Stimulated activated CD8-positive, alpha-beta memory T cell treated with anti-CD3 and anti-CD28 coated beads, Interleukin-12 subunit alpha, Interleukin-12 subunit beta, amount 100 ng/mL, for 4 hours (primary cell): ENCODE data around the gene RPL10.

Experiments
- DNase-seq: peaks from one replicate; pipeline ENCODE4 v3.0.0-alpha.2; 2020; ENCODE audit warnings: low read depth

The RPL10 gene

DNA sequence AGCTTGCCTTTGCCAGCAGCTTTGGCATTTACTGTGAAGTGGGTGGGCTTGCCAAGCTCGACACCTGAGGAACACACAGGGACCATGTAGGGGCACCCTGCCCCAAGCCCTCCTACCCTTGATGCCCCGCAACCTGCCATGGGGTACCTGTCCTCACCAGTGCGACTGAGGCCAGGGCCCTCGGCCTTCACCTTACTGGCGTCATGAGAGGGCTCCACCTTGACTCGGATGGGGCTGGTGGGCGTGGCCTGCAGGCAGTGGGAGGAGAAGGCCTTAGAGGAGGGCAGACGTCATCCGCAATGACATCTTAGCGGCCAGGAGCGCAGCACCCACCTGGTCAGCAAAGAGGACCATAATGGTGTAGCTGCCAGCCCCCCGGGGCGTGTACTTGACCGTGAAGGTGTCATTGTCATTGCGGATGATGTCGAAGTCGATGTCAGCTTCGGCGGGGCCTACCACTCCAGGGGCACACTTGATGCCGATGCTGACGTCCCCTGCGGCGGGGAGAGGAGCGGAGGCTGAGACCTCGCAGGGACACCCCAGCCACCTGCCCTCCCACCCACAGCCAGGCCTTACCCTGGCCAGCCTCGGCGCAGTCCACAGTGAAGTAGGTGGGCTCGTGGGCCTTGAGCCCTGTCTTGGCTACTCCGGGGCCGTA, 36.0 kb upstream of the RPL10 start:
- DNase-seq: no peak

GRCh38 chrX:154363706-154364439, 34.3 kb upstream of the RPL10 start:
- no peak for DNase-seq

DNA sequence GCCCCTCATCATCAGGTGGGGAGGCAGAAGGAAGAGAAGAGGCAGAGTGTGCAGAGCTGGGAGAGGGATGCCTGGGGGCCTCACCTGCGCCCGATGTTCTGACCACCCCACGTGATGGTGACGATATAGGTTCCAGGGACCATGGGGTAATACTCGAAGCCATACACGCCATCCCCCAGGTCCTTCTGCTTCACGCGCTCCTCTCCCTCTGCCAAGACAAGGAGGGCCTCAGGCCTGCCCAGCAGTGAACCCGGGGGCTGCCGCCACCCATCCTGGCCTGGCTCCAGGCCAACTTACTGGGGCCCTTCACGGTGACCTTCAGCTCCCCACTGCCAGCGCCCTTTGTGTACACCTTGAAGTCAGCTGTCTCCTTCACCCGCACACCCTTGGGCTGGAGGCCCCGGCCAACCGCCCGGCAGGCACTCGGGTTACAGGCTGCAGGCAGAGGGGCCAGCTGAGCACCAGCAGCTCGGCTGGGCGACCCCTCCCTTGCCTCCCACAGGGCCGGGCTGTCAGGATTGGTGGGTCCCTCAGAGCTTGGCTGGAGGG, 33.1 kb upstream of the RPL10 start:
- DNase-seq: no peak

- no peak for DNase-seq
These were observed 32.0 kb upstream of the RPL10 start for GRCh38 chrX:154365997-154366665.

DNA sequence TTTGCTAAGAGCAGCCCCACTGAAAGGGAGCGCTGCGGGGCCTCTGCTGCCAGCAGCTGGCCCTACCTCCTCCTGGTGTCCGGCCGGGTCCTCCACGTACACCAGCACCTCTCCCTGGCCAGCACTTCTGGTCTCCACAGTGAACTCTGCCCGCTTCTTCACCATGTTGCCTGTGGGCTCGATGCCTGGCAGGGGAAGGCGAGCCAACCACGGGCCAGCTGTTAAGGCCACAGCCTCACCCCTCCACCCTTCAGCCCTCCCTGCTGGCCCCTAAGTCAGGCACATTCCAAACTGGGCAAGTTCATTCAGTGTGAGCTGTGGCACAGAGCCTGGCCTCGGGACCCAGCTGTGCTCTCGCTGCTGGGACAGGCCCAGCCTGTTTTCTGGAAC, 31.5 kb upstream of the RPL10 start:
- DNase-seq: no peak

DNA sequence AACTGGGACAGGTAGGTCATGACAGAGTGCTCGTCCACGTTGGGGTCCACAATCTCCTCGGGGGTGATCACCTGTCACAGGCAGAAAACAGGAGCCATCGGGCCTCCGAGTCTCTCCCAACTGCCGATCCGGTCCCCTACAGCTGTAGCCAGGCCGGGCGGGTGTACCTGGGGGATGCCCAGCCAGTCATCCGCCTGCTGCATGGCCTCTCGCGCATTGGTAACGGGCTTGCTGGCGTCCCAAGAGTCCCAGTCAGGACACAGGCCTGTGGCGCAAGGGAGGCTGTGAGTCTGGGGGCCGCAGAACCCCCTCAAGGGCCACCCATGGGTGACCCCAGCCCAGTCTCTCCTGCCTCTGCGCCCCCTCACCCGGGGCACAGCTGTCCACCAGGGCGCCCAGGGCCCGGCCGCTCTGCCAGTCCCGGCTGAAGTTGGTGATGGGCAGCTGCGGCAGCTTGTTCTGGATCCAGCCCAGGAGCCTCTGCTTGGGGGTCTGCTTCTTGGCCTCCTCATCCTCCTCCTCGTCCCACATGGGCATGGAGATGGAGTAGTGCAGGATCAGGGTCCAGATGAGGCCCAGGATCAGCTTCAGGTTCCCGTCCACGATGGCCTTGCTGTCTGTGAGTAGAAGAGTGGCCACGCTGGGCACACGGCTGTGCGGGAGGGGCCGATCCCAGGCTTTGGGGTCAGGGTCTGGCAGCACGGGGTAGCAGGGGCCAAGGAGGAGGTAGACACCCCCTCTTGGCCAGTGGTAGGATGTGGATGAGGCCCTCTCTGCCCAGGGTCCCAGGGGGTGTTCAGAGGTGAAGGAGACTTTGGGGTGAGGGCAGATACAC, 30.5 kb upstream of the RPL10 start:
- DNase-seq: no peak

DNA sequence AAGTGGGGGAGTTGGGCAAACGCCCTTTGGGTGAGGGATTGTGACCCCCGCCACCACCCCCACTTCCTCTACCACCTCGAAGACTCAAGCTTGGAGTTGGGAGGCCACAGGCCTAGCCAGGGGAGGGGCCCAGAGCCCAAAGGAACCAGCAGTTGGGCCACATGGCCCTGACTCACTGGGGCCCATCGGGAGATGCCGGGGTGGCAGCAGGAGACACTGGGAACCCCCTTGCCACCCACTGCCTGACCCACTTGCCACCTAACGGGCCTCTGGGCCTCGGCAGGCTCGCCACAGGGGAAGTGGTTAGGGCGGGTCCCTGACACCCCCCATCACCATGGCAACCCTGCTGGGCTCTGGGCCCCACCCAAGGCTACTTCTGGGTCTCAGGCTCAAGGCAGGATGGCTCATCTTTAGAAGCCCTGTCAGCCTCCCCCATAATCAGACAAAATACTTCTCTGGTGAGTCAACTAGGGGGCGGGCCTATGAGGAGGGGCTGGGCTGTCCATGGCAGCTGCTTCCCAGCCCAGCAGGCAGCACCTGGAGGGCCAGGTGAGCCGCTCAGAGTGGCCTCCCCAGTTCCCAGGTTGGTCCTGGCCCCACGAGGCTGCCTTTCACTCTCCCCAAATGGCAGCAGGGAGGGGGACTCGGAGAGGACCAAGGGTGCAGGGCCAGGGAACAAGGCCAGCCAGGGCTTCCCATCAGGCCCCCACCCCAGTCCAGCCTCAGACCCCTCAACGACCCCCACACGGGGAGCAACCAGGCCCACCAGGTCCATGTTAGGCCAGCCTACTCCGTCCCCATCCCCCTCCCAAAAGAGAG, 29.3 kb upstream of the RPL10 start:
- peak; percentile 92 for DNase-seq

DNA sequence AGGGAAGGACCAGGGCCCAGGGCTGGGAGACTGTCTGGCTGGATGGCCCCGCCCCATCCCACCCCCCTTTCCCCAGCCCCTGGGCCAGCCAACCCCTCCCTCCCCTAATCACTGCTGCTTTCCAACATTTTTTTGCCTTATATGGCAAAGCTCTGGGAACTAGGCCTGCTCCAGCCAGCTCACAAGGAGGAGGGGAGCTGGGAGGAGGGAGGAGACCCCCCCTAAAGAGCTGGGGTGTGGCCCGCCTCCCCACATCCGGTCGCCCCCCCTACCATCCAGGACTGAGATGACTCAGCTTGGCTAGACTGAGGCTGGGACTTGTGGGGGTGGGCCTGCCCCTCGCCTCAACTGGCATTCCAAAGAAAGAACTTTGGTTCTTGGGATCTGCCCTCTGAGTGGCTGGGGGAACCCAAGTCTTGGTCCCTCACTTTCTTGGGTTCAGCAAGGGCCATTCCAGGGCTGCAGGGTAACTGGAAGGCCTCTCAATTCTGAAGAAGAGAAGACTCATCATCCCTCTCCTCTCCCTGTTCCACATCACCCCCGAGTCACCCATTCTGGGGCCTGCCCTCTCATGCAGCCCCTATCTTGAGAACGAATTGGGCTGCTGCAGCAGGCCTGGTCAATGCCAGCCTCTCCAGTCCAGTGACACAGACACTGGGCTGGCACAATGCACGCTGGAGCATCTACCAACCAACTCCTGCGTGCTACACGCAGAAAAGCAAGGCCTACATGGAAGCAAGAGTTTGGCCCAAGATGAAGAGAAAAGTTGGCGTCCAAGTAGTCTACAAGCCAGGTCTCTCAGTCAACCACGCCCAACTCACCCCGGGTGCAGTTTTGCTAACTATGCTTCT, 28.5 kb upstream of the RPL10 start:
- peak; percentile 61 for DNase-seq

GRCh38 chrX:154370300-154371016, 27.7 kb upstream of the RPL10 start:
- DNase-seq: no peak

DNA sequence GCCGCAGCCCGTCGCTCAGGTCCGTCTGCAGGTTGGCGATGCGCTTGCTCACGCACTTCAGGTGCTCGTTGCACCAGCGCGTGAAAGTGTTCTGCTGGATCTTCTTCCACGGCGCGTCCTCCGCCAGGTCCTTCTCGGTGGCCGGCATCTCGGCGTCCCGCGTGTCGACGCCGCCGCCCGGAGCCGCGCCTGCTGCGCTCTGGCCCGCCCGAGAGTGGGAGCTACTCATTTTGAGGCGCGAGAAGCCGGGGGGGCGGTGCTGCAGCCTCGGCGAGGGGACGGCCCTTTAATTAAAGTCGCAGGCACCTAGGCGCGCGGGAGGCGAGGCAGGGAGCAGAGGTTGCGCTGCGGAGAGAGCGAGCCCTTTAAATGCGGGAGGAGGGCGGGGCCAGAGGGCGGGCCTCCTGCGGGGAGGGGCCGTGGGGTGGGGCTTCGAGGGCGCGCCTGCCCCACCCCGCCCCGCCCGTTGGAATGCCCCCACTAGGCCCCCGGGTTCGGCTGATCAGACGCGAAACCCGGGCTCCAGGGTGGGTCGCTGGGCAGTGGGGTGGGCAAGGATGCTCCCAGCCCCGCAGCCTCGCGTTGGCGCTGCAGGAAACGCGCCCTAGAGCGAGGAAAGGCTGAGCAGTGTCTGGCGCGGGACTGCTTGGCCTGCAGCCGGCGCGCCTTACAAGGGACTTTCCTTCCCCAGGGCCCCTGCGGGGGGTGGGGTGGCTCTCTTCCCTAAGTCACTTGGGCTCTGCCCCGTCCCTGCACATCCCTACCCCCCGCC, 27.0 kb upstream of the RPL10 start:
- peak; percentile 80 for DNase-seq

DNA sequence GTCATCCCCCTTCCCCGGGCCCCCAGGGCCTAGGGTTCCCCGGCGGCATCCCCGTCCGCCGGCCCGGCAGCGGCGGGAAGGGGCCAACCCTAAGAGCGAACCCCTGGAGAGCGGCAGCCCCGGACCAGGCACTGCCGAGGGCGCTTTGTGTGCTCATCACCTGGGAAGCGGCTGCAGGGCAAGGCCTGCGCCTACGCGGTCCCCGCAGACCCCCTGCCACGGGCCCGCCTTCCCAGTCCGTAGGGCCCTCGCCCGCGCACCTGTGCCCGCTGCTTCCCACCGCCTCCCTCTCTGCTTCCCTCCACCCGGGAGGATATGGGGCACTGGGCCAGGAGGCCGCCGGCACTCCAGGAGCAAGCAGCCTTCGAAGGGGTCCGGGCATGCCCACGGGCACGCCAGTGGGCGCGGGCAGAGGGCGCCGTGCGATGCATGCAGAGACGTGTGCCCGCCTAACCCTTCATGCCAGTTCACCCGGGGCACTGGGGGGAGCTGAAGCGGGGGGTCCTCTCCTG, 26.3 kb upstream of the RPL10 start:
- DNase-seq: no peak

- no peak for DNase-seq
These were observed 25.6 kb upstream of the RPL10 start for GRCh38 chrX:154372612-154373022.

DNA sequence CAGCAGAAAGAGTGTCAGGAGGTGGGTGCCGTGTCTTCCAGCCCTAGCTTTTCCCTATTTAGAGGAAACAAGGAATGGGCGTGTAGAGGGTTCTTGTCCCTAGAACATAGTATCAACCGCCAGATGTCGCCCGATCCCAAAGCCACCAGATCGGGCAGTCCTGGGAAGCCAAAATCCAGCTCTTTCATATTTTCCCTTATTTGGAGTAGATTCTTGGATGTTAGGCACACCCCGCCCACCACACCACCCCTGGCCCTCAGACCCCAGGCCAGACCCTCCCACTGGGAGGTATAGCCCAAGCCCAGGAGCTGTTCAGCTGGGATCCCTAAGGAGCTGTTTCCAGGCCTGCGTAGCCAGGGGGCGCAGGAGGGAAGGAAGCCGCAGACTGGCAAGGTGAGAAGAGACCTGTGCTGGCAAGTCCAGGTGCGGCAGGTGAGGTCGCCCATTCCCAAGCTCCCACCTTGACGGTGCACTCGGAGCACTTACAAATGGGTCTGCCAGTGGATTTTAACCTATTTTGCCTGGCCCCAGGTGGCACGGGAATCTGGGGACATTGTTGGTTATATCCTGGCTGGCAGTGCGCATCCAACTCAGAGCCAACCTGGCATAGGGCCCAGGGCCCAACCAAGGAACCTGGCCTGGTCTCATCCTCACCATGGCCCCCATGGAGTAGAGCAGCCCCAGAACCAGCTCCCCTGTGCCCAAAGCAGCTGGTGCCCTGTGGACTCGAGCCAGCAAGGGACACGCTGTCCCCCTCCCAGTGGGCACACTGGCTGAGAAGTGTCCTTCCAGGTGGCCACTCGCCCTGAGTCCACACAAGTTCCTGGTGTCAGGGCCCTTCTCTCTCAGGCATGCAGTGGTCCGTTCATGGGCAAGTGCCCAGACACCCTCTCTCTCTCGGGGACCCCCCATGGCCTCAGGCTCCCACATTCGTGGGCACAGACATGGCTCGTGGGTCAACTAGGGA, 24.6 kb upstream of the RPL10 start:
- DNase-seq: no peak

GRCh38 chrX:154374313-154375155, 23.6 kb upstream of the RPL10 start, which contains the start of gene FLNA:
Gene FLNA (minus strand): TSS chrX:154374634. CDS start chrX:154371245, 3,389 bp downstream.
- peak; percentile 33 for DNase-seq

- DNase-seq: no peak
These were observed 23.0 kb upstream of the RPL10 start for GRCh38 chrX:154375156-154375504.

GRCh38 chrX:154376774-154377173, 21.4 kb upstream of the RPL10 start:
- DNase-seq: no peak
